Measurements from ENCODE around the gene TEKT5.
"Not testable (repeated sequence)": the region's sequence is repeated elsewhere in the genome, so short reads cannot be mapped to it uniquely, and the experiment has no call there.

The TEKT5 gene

GRCh38 chr16:10657925-10658324, 36.8 kb downstream of the TEKT5 start:
- no peak for DNase-seq

GRCh38 chr16:10656618-10657017, 38.1 kb downstream of the TEKT5 start:
- no peak for DNase-seq

GRCh38 chr16:10655415-10655977, 39.2 kb downstream of the TEKT5 start:
- no peak for DNase-seq

GRCh38 chr16:10654592-10655414, 39.9 kb downstream of the TEKT5 start:
- no peak for DNase-seq

GRCh38 chr16:10652730-10653590, 41.8 kb downstream of the TEKT5 start:
- no peak for DNase-seq

GRCh38 chr16:10649098-10649497, 45.6 kb downstream of the TEKT5 start:
- DNase-seq, result not testable (repeated sequence)

- no peak for DNase-seq
Measured at GRCh38 chr16:10647721-10648296, 46.9 kb downstream of the TEKT5 start.

- DNase-seq, result no peak
Measured at GRCh38 chr16:10647264-10647720, 47.4 kb downstream of the TEKT5 start.

- no peak for DNase-seq
Measured at GRCh38 chr16:10646581-10647263, 48.0 kb downstream of the TEKT5 start.

GRCh38 chr16:10646228-10646580, 48.5 kb downstream of the TEKT5 start:
- no peak for DNase-seq

- no peak for DNase-seq
Measured at GRCh38 chr16:10644092-10644491, 50.6 kb downstream of the TEKT5 start.

- DNase-seq, result no peak
Measured at GRCh38 chr16:10642964-10643363, 51.8 kb downstream of the TEKT5 start.

- no peak for DNase-seq
Measured at GRCh38 chr16:10641953-10642949, 52.5 kb downstream of the TEKT5 start.

GRCh38 chr16:10641555-10641952, 53.2 kb downstream of the TEKT5 start:
- DNase-seq, result no peak

GRCh38 chr16:10640934-10641333, 53.8 kb downstream of the TEKT5 start:
- no peak for DNase-seq

GRCh38 chr16:10638101-10638500, 56.6 kb downstream of the TEKT5 start:
- no peak for DNase-seq

GRCh38 chr16:10637337-10638037, 57.2 kb downstream of the TEKT5 start:
- DNase-seq, result no peak

GRCh38 chr16:10635365-10636021, 59.2 kb downstream of the TEKT5 start:
- no peak for DNase-seq

GRCh38 chr16:10633429-10633828, 61.3 kb downstream of the TEKT5 start:
- DNase-seq, result not testable (repeated sequence)

GRCh38 chr16:10631886-10632285, 62.8 kb downstream of the TEKT5 start:
- DNase-seq, result no peak

Data from fibroblast of skin of back (primary cell).